Anterior cingulate cortex (tissue), 58 donors: ENCODE measurements around the gene NTNG1.
A peak's percentile ranks its signal among the peaks of the same experiment; 100 is the strongest.

Source experiments
- DNase-seq, 58 donors: peaks; one replicate each; lab custom pipeline; 2025; lab: John Stamatoyannopoulos, UW

Gene NTNG1

DNA sequence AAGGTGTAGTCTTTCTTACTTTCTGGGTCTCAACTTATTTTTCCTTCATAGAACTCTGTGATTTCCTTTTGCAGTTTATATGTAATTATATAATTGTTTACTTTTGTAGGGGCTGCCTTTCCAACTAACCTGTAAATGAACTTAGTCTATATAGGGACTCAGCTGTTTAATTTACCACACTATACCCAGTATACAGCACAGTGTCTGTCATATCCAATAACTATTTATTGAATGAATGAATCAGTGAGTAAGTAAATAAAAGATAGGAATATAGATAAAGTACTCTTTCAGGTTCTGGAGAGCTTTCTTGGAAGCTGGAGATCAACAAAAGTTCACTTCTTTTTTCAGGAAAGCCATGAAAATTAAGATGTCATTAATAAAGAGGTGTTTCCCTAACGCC, 174.8 kb downstream of the NTNG1 start:
- DNase-seq, result no peak

DNA sequence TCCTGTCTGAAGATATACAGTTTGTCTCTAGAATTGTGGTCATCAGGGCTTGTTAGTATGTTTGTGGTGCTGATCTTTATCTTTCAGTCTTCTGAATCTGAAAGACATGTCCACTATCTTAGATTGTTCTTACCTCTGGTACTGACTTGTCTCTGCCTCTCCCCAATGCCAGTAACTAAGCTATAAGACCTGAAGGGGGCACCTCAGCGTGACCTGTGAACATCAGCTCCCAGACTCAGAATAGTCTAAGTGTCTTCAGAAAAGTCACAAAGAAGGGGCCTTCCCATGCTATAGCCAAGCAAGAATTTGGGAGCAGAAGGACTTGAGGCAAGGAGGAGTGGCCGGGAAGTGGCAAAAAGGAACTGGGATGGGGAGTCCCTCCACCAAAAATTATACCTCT, 178.1 kb downstream of the NTNG1 start:
- DNase-seq, result no peak

DNA sequence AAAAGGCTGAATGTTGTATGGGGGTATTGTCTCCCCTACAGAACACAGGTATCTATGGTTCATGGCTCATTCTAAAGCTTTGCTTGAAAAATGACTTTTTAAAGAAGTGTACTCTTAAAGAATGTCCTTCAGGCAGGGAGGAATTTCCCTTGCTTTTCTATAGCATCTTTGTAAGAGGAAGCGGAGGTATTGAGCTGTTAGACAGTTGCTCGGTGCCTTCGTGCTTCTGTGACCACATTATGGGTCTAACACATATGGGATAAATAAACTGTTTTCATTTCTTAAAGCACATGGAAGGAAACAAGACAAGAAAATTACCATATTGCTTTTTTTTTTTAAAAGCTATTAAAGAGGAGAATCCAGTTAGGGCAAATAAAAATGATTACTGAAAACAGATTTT, 182.9 kb downstream of the NTNG1 start:
- no peak for DNase-seq

DNA sequence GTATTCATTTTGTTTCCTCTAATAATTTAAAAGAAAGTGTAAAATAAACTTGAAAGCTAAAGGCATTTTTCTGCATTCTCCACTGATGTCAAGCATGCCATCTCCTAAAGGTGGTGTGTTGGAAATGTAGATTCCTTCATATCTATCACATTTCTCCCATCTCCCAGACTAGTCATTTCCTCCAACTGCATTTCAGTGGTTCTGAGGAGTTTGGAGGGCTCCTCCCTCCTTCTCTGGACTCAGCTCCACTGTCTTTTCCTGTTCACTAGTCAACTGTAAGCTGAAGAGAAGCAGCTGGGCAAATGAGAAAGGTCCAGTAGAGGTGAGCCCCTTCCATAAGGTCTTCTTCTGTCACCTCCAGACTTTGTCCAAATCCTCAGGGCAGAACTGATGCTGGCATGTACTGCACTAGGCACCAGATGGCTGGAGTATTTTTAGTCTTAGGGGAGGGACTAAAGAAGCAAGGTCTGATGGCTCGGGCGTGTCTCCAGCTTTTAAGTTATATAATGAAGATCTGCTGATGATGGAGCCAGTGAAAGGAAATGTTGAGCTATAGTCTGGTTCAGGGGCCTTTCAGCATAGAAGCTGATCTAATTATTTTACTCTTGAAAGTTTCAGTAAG, 186.1 kb downstream of the NTNG1 start:
- DNase-seq, result peak in 2 of 58 donors; percentile 0 to 4

DNA sequence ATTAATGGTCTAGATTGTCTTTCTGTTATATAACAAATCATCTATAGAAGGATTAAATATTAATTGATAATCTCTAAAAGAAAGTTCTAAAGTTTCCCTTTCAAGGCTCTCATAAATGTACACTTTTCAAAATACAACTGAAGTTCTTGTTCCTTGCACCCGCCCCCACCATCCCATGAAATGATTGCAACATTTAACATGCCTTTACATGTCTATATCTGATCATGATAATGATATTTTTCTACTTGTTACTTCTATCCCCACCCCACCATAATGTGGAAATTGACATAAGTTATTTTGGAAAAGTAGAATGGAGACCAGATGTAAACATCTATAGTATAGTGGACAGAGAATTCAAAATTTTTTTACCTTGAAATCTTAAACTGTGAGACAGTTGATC, 186.6 kb downstream of the NTNG1 start:
- DNase-seq, result no peak

DNA sequence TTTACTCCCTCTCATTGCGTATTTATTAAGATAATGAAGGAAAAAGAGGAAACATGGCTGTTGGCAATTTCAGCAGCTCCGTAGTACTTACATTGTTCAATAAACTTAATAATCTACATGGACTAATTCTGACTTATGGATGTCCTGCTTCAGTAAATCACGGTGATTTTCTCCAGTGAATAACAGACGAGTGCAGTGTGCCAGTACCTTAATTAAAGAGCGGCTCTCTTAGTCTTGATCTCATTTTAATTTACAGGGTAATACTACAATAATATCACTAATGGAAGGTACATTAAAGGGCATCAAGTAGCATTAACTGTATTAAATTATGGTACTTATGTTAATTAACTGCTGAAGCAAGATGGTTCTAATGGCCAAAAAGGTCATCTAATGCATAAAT, 187.2 kb downstream of the NTNG1 start:
- DNase-seq, result no peak

DNA sequence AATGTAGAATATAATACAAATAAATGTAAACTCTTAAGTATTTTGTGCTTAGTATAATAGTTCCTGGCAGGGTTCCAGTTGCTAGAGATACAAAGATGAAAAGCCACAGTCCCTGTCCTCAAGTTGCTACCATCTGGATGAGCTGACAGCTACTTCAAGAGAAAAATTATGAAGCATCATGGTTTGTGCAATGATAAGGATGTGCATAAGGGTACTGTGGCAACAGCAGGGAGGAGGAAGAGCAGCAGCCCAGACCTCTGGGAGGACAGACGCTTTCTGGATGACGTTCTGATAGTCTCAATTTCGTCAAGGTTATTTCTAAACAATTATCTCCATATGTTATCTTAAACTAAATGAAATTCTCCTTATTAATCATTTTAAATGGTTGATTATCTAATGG, 198.9 kb downstream of the NTNG1 start:
- DNase-seq, result no peak

DNA sequence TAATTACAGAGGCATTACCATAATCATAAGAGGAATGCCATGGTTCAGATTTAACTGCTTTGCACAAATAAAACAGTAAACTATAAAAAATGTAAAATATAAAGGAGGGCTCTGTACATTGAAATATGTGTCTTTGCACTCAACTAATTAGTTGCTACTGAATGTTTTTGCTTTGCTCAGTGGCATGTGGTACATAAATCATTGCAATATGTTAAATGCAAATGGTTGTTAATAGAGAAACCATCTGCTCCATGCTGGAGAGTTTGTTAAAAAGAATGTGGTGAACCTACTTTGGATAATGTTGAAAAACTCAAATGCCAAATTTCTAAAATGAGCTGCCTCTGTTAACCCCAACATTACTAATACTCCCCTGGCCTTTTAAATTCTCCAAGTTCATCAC, 201.5 kb downstream of the NTNG1 start:
- no peak for DNase-seq

DNA sequence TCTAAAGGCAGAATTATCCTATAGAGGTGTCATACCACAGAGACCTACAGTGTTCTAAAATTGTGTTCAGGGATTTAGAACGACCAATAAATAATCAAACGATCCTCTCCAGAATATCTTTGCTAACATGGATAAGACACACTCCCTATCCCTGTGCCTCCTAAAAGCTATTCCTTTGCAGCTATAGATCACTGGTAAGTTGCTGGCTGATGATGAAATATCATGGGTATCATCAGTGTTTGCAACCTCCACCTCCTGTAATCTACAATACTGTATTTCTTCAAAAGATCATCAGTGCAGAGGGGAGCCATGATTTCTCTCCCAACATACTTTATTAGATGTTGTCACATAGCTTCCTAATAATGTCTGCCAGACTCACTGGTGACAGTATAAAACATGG, 201.9 kb downstream of the NTNG1 start:
- DNase-seq, result no peak

DNA sequence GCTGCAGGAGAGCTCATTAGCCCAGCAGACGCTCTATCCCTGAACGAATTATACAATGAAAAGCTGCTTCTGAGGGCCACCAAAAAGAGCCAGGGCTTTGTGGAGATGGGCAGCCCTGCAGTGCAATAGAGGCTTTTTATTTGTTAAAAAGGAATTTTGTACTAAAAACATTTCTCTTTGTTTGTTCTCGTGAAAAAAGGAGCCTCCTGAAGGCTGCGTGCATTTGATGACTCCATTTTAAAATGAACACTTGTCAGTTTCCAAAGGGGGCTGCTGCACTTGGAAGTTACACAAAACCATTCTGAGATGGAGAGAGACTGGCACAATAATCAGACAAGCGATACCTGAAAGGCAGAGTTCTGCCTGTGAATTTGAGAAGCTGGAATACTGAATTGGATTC, 202.8 kb downstream of the NTNG1 start:
- no peak for DNase-seq

DNA sequence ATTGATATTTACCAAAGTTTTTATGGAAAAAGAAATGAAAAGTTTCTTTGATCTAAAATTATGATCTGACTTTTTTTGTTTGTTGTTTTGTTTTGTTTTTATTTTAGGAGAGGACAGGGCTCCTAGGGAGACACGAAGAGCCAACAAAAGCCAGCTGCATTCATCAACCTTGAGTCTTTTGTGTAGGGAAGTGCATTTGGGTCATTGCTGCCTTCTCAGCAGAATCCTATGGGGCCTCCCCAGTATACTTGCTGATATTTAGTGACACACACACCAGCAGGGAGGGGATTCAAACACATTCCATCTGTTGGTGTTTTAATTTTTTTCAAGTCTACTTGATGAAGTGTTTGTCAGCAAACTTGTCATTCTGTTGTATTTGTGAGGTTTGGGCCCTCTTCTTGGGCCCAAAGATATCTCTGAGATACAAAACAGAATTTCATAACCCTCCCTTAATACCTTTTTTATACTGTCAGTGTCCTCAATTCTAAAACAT, 203.5 kb downstream of the NTNG1 start:
- no peak for DNase-seq

DNA sequence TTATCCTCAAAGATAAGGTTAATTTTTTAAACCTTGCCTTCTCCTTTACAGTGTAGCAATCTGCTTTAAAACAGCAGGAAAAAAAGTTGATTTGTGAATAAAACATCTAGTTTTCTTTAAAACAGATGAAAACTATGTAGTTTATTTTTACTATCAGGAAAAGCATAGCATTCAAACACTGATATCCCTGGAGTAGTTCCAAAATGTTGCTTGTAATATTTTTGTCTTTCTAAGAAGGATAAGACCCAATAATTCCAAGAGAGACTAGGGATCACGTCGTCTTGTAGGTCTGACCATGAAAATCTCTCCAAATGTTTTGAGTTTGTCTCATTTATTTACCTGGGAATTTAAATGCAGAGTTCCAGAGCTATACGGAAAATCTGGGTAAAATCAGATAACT, 204.0 kb downstream of the NTNG1 start:
- no peak for DNase-seq

DNA sequence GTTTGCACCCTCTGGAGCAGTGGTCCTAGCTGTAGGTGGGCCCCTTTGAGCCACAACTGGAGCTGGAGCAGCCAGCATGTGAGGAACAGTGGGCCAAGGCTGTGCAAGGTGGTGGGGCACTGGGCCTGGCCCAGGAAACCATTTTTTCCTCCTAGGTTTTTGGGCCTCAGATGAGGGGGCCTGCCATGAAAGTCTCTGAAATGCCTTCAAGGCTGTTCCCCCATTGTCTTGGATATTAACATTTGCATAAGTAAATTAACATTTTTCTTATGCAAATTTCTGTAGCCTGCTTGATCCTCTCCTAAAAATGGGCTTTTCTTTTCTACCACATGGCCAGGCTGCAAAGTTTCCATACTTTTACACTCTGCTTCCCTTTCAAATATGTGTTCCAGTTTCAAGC, 212.0 kb downstream of the NTNG1 start:
- no peak for DNase-seq

DNA sequence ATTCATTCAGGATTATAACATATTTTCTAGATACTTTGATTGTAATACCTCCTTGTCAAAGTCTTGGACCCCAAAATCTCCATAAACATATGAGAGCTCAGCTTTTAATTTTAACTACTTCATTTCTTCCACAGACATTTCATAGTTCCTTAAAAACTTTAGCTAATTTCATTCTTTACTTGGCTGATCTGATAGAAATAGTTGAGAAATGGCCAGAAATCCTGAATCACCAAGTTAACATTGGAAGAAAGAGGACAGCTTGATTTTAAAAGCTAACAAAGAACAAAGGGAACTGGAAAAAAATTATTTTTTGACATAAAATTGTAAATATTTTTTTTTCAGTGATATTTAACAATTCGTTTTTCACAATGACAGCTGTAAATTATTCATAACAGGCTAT, 216.5 kb downstream of the NTNG1 start:
- DNase-seq, result no peak

DNA sequence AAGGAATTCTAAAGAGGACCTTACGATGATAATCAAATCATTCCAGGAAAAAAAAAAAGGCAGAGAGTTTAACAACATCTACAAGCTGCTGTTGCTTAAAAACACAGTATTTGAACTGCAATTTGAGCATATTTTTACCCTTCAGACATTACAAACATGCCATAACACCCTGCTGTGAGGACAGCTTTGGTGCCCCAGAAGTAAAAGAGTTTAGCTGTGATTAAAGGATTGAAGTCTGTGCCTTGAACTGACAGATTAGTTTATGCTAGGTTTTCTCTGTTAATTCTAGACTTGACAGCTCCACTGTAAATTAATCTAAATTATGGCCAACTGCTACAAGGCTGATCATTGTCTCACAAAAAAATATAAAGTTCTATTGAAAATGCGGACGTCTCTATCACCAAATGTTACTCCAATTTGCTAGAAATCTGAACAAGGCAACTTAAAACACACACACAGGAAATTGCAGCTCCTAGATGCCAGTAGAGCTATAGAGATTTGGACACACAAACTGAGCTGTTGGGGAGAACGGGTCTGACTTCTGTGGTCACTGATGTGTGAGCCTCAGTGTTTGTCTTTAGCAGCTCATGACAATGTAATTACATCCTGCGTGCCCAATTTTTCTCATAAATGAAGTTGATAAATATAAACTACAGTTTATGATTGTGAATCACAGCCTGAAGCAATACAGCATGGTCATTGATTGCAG, 217.9 kb downstream of the NTNG1 start:
- DNase-seq, result no peak

DNA sequence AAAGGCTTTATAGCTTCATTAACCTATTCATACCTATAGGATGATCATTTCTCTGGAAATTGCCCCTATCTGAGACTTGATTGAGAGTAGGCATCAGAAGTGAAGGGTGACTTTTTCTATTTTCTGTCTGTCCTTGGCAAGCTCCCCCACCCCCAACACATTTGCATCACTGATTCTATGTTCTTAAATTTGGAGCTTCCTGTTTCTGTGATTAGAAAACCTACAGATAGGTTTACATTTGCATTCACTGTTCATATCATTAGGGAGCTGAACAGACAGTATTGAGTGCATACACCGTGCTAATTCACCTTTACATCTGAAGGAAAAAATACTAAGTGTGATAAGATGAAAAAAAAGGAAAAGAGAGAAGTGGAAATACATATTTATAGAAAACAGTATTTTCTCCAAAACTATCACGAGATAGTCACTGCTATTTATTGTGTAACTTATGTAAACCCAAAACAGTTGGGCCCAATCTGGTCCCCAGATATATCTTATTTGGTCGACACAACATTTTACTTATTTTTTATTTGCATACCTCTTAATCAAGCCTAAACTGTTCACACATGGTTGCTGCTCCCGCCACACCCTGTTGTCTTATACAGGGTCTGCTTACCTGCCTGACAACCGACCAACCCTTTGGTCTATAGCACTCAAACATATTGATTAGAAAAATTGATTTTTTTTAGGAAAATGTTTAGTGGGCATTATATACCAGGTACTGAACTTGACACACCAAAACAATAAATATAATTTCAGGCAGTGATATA, 218.8 kb downstream of the NTNG1 start:
- DNase-seq, result no peak

DNA sequence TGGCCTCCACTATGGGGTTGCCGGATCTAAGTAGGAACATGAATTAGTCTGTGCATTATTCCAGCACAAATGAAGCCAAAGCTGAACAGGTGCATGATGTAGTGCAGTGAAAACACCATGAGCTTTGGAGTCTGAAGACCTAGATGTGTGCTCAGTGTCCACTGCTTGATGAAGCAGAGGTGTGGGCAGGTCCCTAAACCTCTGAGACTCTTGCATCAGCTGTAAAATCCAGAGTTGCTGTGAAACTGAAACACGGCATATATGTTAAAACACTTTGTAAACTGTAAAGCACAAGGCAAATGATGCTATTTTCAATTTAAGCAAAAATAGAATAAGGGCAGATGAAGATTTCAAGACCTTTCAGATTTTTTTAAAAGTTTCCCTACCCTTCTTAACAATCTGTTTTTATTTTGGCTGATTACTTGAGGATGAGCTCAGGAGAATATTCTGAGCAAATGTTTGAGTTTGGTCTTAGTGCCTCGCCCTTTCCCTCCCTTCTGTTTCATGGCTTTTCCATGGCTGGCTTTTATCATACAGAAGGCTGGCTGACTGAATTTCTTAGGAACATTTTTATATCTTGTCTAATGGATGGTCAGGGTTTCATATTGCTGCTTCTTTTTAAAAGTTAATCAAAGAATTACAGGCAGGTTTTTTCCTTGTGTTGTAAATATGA, 221.8 kb downstream of the NTNG1 start:
- DNase-seq, result no peak

DNA sequence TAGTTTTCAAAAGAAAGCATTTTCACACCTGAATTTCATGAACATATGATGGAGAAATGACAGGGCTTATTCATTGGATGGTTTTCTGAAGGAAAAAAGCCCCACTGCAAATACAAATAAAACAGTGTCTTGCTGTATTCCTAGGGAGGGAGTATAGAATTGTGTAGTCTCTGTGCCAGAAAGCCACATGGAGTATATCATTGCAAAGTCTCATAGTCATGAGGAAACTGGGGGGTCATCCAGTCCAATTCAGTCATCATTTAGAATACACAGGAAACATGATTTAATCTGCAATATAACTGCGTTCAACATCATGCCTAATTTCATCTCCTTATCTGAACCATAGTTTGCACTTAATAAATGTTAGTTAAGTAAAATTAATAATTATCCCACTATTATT, 222.3 kb downstream of the NTNG1 start:
- no peak for DNase-seq

DNA sequence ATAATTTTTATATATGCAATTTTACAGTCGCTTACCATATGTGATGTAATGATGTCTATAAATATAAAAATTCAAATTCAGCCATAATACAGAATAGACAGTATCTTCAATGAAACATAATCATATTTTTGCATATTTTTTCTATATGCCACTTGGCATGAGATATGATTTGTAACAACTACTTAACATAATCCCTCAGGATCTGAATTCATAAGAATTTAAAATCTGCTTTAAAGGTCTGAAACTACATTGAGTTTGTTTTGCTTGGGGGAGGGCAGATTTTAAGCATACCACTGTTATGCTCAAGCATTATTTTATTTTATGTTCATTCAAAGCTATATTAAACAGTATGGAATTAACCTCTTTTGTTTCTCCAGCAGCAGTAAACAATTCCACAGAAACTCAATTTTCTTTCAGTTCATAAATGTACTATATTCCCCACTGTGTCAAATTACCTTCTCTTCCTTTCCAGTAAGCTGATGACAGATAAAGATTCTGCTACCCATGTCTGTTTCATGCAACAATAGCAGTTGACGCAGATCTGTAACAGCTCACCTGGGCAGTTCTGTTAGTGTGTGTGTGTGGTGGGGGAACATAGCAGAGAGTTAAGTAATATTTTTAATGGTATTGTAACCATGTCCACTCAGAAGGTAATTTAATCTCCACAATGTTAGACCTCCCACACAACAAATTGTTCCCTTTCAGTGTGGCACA, 224.8 kb downstream of the NTNG1 start:
- DNase-seq, result no peak

DNA sequence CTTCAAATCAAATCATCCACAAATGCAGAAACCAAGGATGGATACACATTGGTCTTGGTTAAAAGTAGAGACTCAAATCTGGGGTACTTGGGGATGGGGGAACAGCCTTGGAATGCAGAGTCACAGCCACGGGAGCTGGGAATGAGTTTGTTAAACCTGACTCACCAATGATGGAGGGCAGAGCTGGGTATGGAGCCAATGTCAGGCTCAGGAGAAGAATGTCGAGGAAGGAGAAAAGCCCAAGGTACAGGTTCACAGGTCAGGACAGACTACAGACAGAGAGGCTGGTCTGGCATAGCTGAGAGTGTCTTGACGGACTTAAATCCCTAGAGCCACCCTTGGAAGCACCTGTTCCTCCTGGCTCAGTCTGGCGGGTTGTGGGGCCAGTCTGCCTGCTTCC, 237.6 kb downstream of the NTNG1 start:
- no peak for DNase-seq

DNA sequence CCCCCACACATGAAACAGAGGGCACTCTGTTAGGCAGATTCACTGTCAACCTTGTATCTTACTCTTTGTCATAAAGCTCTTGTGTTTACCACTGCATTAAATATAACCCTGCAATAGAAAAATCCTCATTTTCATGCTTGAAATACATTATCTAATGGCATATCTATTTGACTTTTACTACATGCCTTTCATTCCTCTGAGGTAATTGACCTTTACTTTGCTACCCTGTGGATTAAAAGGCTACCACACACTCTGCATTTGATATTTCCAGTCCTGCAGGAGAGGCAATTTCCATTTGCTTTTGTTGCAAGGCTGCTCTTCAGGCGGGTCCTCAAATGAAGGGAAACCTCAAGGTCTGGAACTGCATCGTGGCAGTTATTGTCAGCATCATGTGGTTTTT, 238.0 kb downstream of the NTNG1 start:
- no peak for DNase-seq
